HG03520 (cell line): ENCODE measurements around the gene GRIK2.
"Not testable (repeated sequence)": the region's sequence is repeated elsewhere in the genome, so short reads cannot be mapped to it uniquely, and the experiment has no call there.

Experiments used
- ATAC-seq: cut with Tn5 transposase; IDR thresholded peaks from one replicate; pipeline ENCODE4 v1.9.1; 2021; ENCODE audit warnings: mild to moderate bottlenecking, moderate library complexity; ENCODE audit not compliant: unreplicated experiment

Gene GRIK2

GRCh38 chr6:101393251-101393828 lies at the start of gene GRIK2:
Gene GRIK2, plus strand, starts transcription at chr6:101393708.
- no peak for ATAC-seq

DNA sequence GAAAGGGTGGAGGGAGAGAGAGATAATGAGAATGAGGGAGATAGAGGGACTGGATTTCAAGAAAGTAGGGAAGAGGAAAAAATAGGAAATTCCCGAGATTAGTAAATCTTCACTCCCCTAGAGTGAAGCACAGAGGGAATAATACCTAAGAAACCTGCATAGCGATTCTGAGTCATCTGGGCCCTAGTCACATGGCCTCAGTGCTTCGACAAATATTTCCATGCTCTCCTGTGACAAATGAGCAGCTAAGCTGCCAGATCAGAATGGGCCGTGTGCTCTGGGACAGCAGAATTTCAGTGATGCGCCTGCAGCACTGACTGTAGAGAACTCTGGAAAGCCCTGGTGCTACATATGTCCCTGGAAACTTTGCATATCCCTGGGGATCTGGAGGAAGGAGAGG lies 48.6 kb upstream of the GRIK2 start:
- ATAC-seq, result no peak

DNA sequence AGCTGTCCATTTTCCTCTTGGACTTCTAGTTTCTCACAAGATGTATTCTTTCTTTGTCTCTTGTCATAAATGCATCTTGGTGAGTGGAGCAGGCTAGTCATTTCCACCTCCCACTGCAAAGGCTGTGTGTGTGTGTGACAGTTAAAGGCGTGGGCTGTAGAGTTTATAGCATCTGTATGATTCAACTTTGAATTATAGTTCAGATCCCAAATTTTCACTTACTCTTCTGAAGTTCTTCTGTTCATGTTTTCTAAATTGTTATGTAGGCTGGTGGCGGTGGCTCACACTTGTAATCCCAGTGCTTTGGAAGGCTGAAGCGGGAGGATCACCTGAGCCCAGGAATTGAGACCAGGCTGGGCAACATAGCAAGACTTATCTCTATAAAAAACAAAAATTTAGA lies 44.7 kb upstream of the GRIK2 start:
- ATAC-seq, result no peak

DNA sequence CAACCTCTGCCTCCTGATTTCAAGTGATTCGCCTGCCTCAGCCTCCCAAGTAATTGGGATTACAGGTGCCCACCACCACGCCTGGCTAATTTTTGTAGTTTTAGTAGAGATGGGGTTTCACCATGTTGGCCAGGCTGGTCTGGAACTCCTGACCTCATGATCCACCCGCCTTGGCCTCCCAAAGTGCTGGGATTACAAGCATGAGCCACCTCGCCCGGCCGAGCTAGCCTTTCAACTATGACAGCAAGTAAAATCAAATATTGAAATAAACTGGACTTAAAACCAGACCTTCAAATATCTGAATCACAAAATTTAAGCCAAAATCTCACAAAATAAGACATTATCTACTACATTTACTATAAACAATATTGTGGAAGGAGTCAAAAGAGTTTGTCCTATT lies 42.9 kb upstream of the GRIK2 start:
- ATAC-seq, result not testable (repeated sequence)

DNA sequence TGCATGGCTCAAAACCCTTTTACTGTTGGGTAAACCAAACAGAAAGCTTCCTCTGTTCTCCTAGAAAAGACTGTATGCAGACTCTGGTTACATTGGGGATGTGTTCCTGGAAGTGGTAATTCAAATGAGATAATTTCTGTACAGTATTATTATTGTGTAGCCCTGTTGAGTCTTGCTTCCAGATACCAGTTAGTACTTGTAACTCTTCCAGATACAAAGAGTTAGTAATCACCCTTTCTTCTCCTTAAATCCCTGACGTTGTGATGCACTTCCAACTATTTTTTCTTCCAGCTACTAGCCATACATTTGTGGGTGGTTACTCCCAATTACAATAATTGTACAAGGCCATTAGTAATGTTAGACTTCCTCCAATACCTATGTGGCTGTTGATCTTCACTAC lies 42.3 kb upstream of the GRIK2 start:
- ATAC-seq, result no peak

- ATAC-seq, result no peak
Observed at GRCh38 chr6:101352316-101352715, 41.2 kb upstream of the GRIK2 start.

DNA sequence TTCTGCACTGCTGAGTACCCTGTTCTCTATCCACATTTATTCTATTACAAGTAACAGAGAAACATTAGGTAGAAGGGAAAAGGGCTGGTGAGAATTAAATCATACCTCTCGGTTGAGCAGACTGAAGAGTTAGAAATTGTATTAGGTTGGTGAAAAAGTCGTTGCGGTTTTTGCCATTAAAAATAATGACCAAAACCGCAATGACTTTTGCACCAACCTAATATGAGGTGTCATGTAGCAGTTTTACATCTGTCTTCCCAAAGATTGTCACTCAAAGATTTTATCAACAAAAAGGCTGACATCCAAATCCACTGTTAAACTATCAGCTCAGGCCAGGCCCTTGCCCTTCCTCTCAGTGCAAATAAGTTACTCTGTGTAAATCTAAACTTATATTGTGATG lies 28.3 kb upstream of the GRIK2 start:
- no peak for ATAC-seq

DNA sequence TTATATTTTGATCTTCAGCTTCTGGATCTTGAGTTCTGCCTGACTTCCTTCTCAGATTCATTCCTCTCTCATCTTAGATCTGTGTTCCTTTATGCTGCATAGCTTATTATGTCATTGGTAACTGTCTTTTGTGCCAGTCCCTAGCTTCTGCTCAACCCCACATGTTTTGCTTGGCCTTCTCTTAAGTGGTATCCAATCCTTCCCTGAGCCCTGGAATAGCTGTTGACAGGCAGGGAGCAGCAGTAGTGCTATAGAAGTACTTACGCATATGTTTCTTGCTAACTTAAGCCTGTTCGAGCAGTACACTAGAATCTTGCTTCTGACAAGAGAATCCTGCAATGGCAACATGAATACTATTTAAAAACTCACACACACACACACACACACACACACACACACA lies 13.6 kb upstream of the GRIK2 start:
- no peak for ATAC-seq

- no peak for ATAC-seq
Observed at GRCh38 chr6:101380897-101381630, 12.4 kb upstream of the GRIK2 start.

DNA sequence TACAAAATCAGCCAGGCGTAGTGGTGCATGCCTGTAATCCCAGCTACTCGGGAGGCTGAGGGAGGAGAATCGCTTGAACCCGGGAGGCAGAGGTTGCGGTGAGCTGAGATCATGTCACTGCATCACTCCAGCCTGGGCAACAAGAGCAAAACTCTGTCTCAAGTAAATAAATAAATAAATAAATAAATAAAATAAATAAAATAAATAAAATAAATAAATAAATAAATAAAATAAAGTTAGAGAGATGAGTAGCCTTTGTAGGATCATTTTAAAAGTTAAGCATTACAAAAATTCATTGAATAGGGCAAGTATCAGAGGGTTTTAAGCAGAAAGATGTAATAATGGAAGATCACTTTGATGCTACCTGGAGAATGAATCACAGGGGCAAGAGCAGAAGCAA lies 9.8 kb upstream of the GRIK2 start:
- ATAC-seq, result not testable (repeated sequence)

- no peak for ATAC-seq
Observed at GRCh38 chr6:101386982-101387381, 6.5 kb upstream of the GRIK2 start.

DNA sequence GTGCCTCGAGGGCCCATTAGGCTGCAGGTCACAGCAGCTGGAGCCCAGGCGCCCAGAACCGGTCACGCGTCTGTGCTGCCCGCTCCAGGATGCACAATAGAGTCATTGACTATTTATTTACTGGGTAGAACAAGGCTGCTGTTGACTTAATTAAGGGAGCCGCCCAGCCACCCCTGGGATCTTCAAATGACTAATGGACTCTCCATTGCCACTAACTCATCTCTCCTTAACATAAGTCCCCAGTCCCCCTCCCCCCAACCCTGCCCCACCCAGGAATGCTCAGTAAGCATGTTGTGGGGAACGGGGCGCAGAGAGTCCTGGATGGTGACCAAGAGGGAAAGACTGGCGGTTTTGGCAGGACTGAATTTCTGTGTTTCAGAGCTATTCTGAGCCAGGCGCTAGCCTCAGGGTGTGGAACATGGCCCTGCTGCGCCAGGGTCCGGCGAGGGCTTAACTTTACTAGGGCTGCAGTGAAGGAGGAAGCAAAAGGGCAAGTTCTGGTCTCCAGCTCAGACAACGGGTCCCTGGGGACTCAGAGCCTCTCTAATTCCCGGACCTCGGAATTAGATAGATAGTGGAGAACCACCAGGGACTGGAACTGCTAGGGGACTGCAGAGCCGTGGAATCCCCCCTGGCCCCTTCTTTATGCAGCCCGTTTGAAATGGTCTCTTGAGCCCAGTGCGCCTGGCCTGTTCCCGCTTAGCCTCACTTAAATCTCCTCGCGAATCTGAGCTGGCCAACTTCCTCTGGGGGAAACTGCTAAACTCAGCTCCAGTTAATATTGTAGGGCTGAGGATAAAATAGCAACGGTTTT lies 1.5 kb upstream of the GRIK2 start:
- ATAC-seq, result no peak

DNA sequence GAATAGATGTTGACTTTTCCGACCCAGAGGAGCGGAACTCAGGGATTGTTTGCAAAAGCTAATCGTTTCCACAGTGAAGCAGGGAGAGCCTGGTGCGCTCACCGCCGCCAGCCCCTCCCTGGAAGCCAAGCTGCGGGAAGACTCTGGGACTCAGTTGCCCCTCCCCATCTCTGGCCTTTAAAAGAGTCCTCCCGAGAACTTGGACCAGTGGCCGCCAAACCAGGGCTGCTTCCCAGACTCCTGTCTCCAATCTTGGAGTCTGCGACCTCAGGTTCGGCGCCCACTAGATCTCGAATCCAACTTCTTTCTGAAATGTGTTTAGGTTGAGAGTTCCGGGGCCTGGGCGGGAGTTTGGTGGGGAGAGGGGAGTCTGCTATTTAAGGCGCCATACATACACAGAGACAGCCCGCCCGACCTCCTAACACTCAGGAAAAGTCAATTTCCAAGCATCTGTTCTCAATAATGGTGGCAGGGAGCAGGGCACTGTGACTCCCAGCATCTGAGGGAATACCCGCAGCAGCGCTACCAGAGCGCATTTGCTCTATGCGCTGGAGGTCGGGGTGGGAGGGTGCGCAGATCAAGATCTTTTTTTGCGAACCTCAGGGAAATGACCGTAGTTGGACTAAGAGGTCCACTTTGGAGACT lies 800 bp upstream of the GRIK2 start:
- ATAC-seq, result no peak

- ATAC-seq, result no peak
Observed at GRCh38 chr6:101393829-101394251, 332 bp downstream of the GRIK2 start.

- ATAC-seq, result no peak
Observed at GRCh38 chr6:101394936-101395335, 1.4 kb downstream of the GRIK2 start.

- ATAC-seq, result no peak
Observed at GRCh38 chr6:101395345-101395744, 1.8 kb downstream of the GRIK2 start.

DNA sequence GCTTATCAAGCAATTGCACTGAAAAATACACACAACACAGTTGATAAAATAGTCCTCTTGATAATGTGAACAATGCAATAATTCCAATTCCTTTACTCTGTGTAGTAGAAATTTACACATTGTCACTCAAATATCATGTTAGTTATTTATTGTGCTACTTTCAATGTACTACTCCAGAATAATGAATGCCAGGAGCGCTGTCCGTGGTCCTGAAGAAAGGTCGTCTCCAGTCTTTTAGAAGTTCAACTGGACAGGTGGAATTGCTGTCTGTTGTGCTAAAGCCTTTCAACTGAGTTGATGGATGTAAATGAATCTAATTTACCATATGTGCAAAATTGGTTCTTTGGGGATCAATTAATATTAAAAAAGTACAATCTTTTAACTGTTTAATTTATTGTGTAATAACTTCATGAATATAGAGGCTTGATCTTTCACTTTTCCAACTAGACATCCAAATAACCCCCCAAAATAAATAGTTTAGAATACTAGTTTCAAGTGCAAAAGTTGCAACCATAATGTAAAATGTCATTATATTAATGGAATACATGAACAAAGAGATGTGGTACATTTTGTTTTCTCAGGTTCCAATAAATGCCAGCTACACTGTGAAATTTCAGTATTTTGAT lies 3.2 kb downstream of the GRIK2 start:
- no peak for ATAC-seq

DNA sequence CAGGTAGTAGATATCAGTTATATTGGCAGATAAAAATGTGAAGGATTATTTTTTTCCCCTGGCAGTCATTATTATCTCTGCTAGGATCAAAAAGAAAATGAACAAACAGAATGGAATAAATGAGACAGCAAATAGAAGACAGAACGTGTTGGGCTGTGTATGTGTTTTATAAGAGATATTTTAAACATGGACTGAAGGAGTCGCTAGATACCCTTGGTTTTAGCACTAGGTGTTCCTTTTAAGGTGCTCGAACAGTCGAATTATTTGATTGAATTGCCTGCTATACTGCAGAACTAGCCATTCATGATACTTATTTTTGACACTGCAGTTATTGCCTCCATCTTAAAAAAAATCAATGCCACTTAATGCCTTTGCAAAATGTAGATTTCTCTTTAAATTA lies 3.7 kb downstream of the GRIK2 start:
- ATAC-seq, result no peak

- no peak for ATAC-seq
Observed at GRCh38 chr6:101398716-101399615, 5.5 kb downstream of the GRIK2 start.

- ATAC-seq, result no peak
Observed at GRCh38 chr6:101399616-101400162, 6.2 kb downstream of the GRIK2 start.
